AG04450 (cell line): ENCODE measurements around the gene EFCAB13. TPM values are rescaled to one million over a fixed set of nuclear protein-coding genes. Genes with fewer than 3 reads are reported as not detected.

ENCODE experiments used
- CTCF ChIA-PET: fragments of 300-600, 350-600 bp; formaldehyde crosslinking; extraction: SDS; loops from one replicate; lab custom pipeline; 2022; ENCODE audit warnings: antibody characterized with exemption, inconsistent platforms; lab: Charles Lee
- POLR2A ChIA-PET: fragments of 350-600 bp; formaldehyde crosslinking; extraction: SDS; loops from one replicate; lab custom pipeline; 2021; ENCODE audit warnings: antibody characterized with exemption, inconsistent platforms; lab: Yijun Ruan, JAX
- DNase-seq: peaks from one replicate; pipeline ENCODE4 v3.0.0-alpha.2; 2011; ENCODE audit warnings: low read depth, low spot score
- H3K27ac ChIP-seq: one replicate; pipeline ENCODE4 v1.5.1; 2012; ENCODE audit warnings: low read depth, low read length, control low read depth
- H3K27me3 ChIP-seq: one replicate; pipeline ENCODE4 v1.6.0; 2012; ENCODE audit warnings: low read length; ENCODE audit not compliant: control insufficient read depth, insufficient read depth
- H3K4me3 ChIP-seq: 2 replicates; pipeline ENCODE4 v1.5.1; 2011; ENCODE audit warnings: mild to moderate bottlenecking, low read depth, low read length, control low read depth
- H3K9me3 ChIP-seq: 2 replicates; pipeline ENCODE4 v1.5.1; 2012; ENCODE audit warnings: low read length; ENCODE audit not compliant: control insufficient read depth, insufficient read depth
- polyA plus RNA-seq: library from polyadenylated mRNA; depleted of rRNA; stranded (reverse); fragments of >200 nt; gene quantifications from 2 replicates; pipeline ENCODE4 v1.2.3, GENCODE V29; 2011
- TF ChIP-seq, protein P1 (sequence below): IDR thresholded peaks from 2 replicates; pipeline ENCODE4 v1.5.1; 2011; ENCODE audit warnings: low read depth, low read length, control low read depth, inconsistent platforms

Gene EFCAB13
- polyA plus RNA-seq, 1 experiment: 1.6 TPM

DNA sequence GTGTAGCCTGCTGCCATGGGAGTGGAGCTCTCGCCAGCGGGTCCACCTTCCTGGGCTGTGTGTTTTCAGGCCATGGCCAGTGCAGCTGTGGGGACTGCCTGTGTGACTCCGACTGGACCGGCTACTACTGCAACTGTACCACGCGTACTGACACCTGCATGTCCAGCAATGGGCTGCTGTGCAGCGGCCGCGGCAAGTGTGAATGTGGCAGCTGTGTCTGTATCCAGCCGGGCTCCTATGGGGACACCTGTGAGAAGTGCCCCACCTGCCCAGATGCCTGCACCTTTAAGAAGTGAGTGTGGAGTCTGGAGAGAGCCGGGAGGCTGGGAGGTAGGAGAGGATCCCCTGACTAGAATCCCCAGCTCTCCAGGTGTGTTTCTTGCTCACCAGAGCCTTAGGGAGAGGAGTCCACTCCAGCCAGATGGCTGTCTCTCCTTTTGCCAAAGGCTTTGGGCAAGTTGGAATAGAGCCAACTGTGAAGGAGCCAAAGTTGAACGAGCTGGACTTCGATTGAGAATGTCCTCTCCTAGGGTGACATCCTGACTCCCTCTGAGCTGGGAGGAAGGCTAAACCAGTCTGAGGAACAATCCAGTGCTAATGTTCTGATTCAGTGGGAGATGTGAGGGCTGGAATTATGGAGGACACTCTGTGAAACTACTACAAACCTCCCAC, 24.4 kb upstream of the EFCAB13 start:
- H3K4me3 ChIP-seq: no peak overlapping the region
- CTCF ChIA-PET: no interaction called here
- POLR2A ChIA-PET: no interaction called here
- TF ChIP-seq, protein P1, sequence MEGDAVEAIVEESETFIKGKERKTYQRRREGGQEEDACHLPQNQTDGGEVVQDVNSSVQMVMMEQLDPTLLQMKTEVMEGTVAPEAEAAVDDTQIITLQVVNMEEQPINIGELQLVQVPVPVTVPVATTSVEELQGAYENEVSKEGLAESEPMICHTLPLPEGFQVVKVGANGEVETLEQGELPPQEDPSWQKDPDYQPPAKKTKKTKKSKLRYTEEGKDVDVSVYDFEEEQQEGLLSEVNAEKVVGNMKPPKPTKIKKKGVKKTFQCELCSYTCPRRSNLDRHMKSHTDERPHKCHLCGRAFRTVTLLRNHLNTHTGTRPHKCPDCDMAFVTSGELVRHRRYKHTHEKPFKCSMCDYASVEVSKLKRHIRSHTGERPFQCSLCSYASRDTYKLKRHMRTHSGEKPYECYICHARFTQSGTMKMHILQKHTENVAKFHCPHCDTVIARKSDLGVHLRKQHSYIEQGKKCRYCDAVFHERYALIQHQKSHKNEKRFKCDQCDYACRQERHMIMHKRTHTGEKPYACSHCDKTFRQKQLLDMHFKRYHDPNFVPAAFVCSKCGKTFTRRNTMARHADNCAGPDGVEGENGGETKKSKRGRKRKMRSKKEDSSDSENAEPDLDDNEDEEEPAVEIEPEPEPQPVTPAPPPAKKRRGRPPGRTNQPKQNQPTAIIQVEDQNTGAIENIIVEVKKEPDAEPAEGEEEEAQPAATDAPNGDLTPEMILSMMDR: no peak
- no peaks in the 10 kb centered on the region; the same call in none of the 2 replicates for H3K9me3 ChIP-seq
- no peaks in the 10 kb centered on the region for H3K27me3 ChIP-seq
- H3K27ac ChIP-seq: no peak overlapping the region
- no peak for DNase-seq

DNA sequence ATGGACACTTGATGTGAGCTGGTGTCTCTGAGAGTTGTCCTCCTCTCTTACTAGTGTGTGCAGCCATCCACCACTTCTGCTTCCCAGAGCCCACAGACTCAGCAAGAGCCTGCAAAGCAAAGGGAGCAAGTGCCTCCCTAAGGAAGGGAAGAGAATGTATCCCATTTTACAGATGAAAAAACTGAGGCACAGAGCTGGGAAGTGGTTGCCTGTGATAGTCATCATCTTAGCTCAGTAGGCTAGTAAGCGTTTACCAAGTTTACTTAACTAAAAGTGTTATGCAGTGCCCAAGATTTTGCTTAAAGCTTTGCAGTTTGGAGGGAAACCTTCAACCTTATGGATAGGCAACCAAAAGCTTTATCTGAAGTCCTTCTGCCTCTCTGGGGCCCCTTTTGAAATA, 23.0 kb upstream of the EFCAB13 start:
- Histone ChIP-seq H3K9me3 (no peaks in the 10 kb centered on the region; the same call in none of the 2 replicates), H3K4me3 (no peak overlapping the region), H3K27ac (no peak overlapping the region), H3K27me3 (no peaks in the 10 kb centered on the region)
- DNase-seq: no peak
- TF ChIP-seq, protein P1: no peak
- ChIA-PET POLR2A (no interaction called here), CTCF (interaction anchor here (0.6 kb wide), 1 partner anchor 12 kb away, joined by 3 read pairs; no protein-coding TSS in a partner anchor)

DNA sequence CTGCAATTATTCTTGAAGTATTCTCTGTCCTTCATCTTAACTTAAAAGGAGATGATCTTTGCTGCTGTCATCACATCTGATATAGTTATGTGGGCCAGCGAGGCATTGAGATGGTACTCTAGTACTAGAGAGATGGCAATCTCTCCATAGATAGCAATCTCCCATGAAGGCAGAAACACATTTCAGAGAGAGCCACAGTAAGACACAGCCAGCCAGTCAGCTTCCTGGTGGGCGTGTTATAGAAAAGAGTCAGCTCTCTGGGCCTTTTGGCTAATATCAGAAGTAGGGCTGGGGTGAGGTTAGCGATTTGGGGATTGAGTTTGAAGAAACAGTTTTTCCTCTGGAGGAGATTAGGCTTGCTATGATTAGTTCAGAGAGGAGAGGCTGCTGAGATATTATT, 22.6 kb upstream of the EFCAB13 start:
- Histone ChIP-seq H3K27me3 (no peaks in the 10 kb centered on the region), H3K27ac (no peak overlapping the region), H3K9me3 (no peaks in the 10 kb centered on the region; the same call in none of the 2 replicates), H3K4me3 (no peak overlapping the region)
- no peak for DNase-seq
- POLR2A ChIA-PET: no interaction called here
- TF ChIP-seq, protein P1: no peak
- CTCF ChIA-PET: no interaction called here

DNA sequence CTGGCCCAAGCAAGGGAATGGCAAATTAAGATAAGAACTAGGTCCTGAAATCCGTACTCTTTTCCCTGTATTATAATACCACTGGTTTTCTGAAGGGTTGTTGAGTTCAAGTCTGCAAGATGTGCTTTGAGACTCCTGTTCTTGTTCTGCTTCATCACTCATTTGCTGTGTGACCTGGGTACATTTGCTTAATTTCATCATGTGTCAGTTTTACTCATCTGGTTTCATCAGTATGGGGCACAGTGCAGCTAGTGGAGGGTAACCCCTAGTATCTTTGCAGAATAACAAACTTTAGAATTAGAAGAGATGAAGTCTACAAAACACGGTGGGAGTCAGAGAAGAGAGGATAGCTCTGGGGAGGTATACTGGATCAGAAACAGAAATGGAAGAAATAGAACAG, 21.9 kb upstream of the EFCAB13 start:
- DNase-seq: no peak
- no peak overlapping the region for H3K4me3 ChIP-seq
- ChIA-PET CTCF (no interaction called here), POLR2A (no interaction called here)
- H3K27ac ChIP-seq: no peak overlapping the region
- no peaks in the 10 kb centered on the region for H3K27me3 ChIP-seq
- TF ChIP-seq, protein P1: no peak
- H3K9me3 ChIP-seq: no peaks in the 10 kb centered on the region; the same call in none of the 2 replicates

DNA sequence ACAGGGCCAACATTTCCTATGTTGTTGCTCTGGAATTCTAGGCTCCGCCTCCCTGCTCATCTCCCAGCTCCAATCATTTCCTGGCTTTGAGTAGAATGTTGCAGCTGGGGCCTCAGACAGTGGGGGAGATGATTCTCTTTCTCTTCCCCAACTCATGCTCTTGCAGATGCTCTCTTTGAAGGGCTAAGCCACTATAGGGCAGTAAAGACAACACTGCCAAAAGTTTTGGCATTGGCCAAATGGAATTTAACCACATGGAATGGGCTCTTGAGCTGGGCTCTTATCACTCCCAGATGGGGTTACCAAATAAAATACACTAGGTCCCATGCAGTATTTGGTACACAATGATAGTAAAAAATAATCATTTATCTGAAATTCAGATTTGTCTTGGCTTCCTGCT, 19.6 kb upstream of the EFCAB13 start:
- DNase-seq: no peak
- ChIA-PET POLR2A (no interaction called here), CTCF (no interaction called here)
- no peak overlapping the region for H3K27ac ChIP-seq
- no peaks in the 10 kb centered on the region; the same call in none of the 2 replicates for H3K9me3 ChIP-seq
- H3K4me3 ChIP-seq: no peak overlapping the region
- H3K27me3 ChIP-seq: no peaks in the 10 kb centered on the region
- TF ChIP-seq, protein P1: no peak
